A673 (cell line): Measurements from ENCODE around the gene DGKD. TPM values are rescaled to one million over a fixed set of nuclear protein-coding genes. Genes with fewer than 3 reads are reported as not detected.

Experiments used
- BruUV-seq: library from RNA; stranded (reverse); fragments of 400-500 nt; replicated peaks from 2 replicates; lab custom pipeline; 2021; lab: Mats Ljungman, UMichigan
- CTCF ChIA-PET: fragments of 300-600 bp; sonication (Branson Sonifier 250); formaldehyde crosslinking; loops from one replicate; lab custom pipeline; 2022; ENCODE audit warnings: antibody characterized with exemption; lab: Charles Lee
- POLR2A ChIA-PET: fragments of 300-600 bp; sonication (Branson Sonifier 250); formaldehyde crosslinking; loops from one replicate; lab custom pipeline; 2022; ENCODE audit warnings: antibody characterized with exemption; ENCODE audit not compliant: low non-redundant PET; lab: Charles Lee
- DNase-seq: peaks from one replicate; pipeline ENCODE4 v3.0.0-alpha.2; 2015; ENCODE audit warnings: low spot score
- H3K27ac ChIP-seq: fragments of 200-600 bp; sonication (generic); 2 replicates; pipeline ENCODE4 v1.5.1; 2016; ENCODE audit warnings: mixed run types, low read depth, mild to moderate bottlenecking, mixed read lengths, antibody characterized with exemption, low read length; ENCODE audit not compliant: poor library complexity, severe bottlenecking
- H3K27me3 ChIP-seq: fragments of 200-600 bp; sonication (generic); replicated peaks from 2 replicates; pipeline ENCODE4 v1.6.1; 2017; ENCODE audit warnings: mixed run types, low read depth, mild to moderate bottlenecking, mixed read lengths, antibody characterized with exemption, low read length; ENCODE audit not compliant: insufficient read depth, poor library complexity
- H3K36me3 ChIP-seq: fragments of 200-600 bp; sonication (generic); 2 replicates; pipeline ENCODE4 v1.6.1; 2016; ENCODE audit warnings: mixed run types, mild to moderate bottlenecking, mixed read lengths, antibody characterized with exemption, low read length; ENCODE audit not compliant: insufficient read depth, poor library complexity, severe bottlenecking
- H3K4me1 ChIP-seq: fragments of 200-600 bp; sonication (generic); 2 replicates; pipeline ENCODE4 v1.6.1; 2017; ENCODE audit warnings: mixed run types, mild to moderate bottlenecking, mixed read lengths, antibody characterized with exemption, low read length; ENCODE audit not compliant: insufficient read depth, poor library complexity, severe bottlenecking
- H3K4me3 ChIP-seq: fragments of 200-600 bp; sonication (generic); 2 replicates; pipeline ENCODE4 v1.5.1; 2016; ENCODE audit warnings: low read depth, mixed run types, mild to moderate bottlenecking, mixed read lengths, low read length; ENCODE audit not compliant: poor library complexity, severe bottlenecking
- H3K9me3 ChIP-seq: fragments of 200-600 bp; sonication (generic); 2 replicates; pipeline ENCODE4 v1.6.1; 2016; ENCODE audit warnings: mixed run types, low read depth, mild to moderate bottlenecking, mixed read lengths, antibody characterized with exemption, low read length; ENCODE audit not compliant: poor library complexity, severe bottlenecking
- CTCF ChIP-seq: fragments of 300-800, 200-600 bp; sonication (generic); conservative IDR thresholded peaks from 2 replicates; pipeline ENCODE4 v1.5.1; 2017; ENCODE audit warnings: low read depth, mild to moderate bottlenecking, antibody characterized with exemption, low read length, moderate library complexity, mixed read lengths
- EZH2 ChIP-seq: fragments of 200-600 bp; sonication (generic); IDR thresholded peaks from 2 replicates; pipeline ENCODE4 v1.6.1; 2017; ENCODE audit warnings: borderline replicate concordance, low read depth, mild to moderate bottlenecking, mixed read lengths, antibody characterized with exemption, low read length; ENCODE audit not compliant: poor library complexity, severe bottlenecking
- intact Hi-C: fragments of 100-400 bp; cut with micrococcal nuclease; formaldehyde crosslinking; loops from one replicate; pipeline ENCODE4 v1.10.0; 2022; ENCODE audit not compliant: unreplicated experiment
- total RNA-seq: library from RNA; stranded (reverse); gene quantifications from 2 replicates; pipeline ENCODE4 v1.2.3, GENCODE V29; 2021

The DGKD gene
- total RNA-seq, 1 experiment from 2014 or later, result 128 TPM

- Histone ChIP-seq H3K4me1 (peaks cover 37% of the 10 kb centered on the region), H3K27ac (no peak overlapping the region), H3K9me3 (peaks cover 21% of the 10 kb centered on the region), H3K36me3 (peaks cover 28% of the 10 kb centered on the region), H3K4me3 (no peak overlapping the region), H3K27me3 (no peaks in the 10 kb centered on the region)
- intact Hi-C loops, result no loop called here
- CTCF ChIA-PET, result no interaction called here
- TF ChIP-seq EZH2, result no peak
- no TSS peak for BruUV-seq
- POLR2A ChIA-PET, result no interaction called here
- DNase-seq, result no peak
Observed at GRCh38 chr2:233412405-233412804, 58.1 kb downstream of the DGKD start.

- H3K27me3 ChIP-seq, result no peaks in the 10 kb centered on the region
Observed at GRCh38 chr2:233413046-233413445, 58.8 kb downstream of the DGKD start.

GRCh38 chr2:233413559-233414272, 59.4 kb downstream of the DGKD start:
- DNase-seq, result peak; percentile 93
- no peak for TF ChIP-seq EZH2
- TF ChIP-seq CTCF, result no peak
- Histone ChIP-seq H3K9me3 (peaks cover 21% of the 10 kb centered on the region), H3K36me3 (peaks cover 28% of the 10 kb centered on the region), H3K4me1 (peaks cover 47% of the 10 kb centered on the region), H3K27me3 (no peaks in the 10 kb centered on the region), H3K27ac (peak overlapping the region; percentile 66), H3K4me3 (no peak overlapping the region)
- CTCF ChIA-PET, result no interaction called here
- intact Hi-C loops, result no loop called here
- POLR2A ChIA-PET, result no interaction called here
- no TSS peak for BruUV-seq

More at GRCh38 chr2:233413046-233413445, 58.8 kb downstream of the DGKD start:
- intact Hi-C loops, result no loop called here
- Histone ChIP-seq H3K4me1 (peaks cover 42% of the 10 kb centered on the region), H3K36me3 (peaks cover 28% of the 10 kb centered on the region), H3K9me3 (peaks cover 21% of the 10 kb centered on the region), H3K4me3 (no peak overlapping the region), H3K27ac (peak overlapping the region; percentile 66)
- CTCF ChIA-PET, result no interaction called here
- POLR2A ChIA-PET, result no interaction called here
- BruUV-seq, result no TSS peak
- TF ChIP-seq EZH2, result no peak
- no peak for TF ChIP-seq CTCF
- DNase-seq, result no peak
